ENCODE data around the gene TAAR8.

Gene TAAR8, protein sequence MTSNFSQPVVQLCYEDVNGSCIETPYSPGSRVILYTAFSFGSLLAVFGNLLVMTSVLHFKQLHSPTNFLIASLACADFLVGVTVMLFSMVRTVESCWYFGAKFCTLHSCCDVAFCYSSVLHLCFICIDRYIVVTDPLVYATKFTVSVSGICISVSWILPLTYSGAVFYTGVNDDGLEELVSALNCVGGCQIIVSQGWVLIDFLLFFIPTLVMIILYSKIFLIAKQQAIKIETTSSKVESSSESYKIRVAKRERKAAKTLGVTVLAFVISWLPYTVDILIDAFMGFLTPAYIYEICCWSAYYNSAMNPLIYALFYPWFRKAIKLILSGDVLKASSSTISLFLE

DNA sequence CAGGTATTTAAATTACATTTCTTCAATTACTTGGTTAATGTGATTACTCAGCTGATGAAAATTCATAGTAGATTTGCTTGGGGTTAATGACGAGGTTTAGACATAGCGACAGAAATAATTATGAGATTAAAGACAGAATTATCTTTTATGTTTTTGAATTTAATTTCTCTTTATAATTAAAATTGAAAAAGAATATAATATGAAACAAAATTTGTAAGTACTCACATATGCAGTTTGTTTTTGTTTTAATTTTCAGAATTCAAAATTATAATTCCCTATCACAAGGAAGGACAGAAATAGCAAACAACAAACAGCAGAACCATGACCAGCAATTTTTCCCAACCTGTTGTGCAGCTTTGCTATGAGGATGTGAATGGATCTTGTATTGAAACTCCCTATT lies at the start of gene TAAR8:
Gene TAAR8 (plus strand): TSS at position 301 of the 400 bp plus-strand sequence. CDS start 21 bp downstream, at position 322.
- TF ChIP-seq, protein P1, sequence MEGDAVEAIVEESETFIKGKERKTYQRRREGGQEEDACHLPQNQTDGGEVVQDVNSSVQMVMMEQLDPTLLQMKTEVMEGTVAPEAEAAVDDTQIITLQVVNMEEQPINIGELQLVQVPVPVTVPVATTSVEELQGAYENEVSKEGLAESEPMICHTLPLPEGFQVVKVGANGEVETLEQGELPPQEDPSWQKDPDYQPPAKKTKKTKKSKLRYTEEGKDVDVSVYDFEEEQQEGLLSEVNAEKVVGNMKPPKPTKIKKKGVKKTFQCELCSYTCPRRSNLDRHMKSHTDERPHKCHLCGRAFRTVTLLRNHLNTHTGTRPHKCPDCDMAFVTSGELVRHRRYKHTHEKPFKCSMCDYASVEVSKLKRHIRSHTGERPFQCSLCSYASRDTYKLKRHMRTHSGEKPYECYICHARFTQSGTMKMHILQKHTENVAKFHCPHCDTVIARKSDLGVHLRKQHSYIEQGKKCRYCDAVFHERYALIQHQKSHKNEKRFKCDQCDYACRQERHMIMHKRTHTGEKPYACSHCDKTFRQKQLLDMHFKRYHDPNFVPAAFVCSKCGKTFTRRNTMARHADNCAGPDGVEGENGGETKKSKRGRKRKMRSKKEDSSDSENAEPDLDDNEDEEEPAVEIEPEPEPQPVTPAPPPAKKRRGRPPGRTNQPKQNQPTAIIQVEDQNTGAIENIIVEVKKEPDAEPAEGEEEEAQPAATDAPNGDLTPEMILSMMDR (IDR thresholded peaks at IDR 0.05): no peak
- H3K4me3 Mint-ChIP-seq: no peak within 1 kb of the TSS
- H3K9me3 Mint-ChIP-seq: no peaks in the 10 kb centered on the region
- no peaks in the 10 kb centered on the region for H3K36me3 Mint-ChIP-seq (ENCODE audit: low read depth)
- no peak for DNase-seq
- peaks cover 6% of the 10 kb centered on the region for H3K27me3 Mint-ChIP-seq (ENCODE audit: low read depth, poor library complexity)
- no peak within 1 kb of the TSS for H3K27ac Mint-ChIP-seq
- no peaks in the 10 kb centered on the region for H3K4me1 Mint-ChIP-seq

DNA sequence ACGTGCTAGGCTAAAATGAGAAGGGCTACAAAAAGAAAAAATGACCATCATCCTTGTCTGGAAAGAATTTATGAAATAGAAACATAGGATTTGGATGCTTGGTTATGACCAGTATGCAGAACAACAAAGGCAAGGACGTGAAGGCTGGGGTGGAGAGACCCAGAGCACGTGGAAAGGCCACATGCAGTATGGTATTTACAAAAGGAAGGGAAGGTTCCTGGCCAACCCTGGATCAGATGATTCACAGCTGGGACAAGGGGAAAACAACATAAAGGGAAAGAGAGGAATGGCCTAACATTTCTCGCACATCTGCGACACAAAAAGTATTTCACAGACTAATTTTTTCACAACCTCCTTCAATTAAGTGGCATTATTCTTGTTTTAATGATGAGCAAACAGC lies 47.7 kb upstream of the TAAR8 start:
- Mint-ChIP-seq H3K4me1 (peaks cover 7% of the 10 kb centered on the region), H3K36me3 (ENCODE audit: low read depth) (peaks cover 58% of the 10 kb centered on the region), H3K27ac (no peak overlapping the region), H3K9me3 (no peaks in the 10 kb centered on the region), H3K4me3 (no peak overlapping the region), H3K27me3 (ENCODE audit: low read depth, poor library complexity) (no peaks in the 10 kb centered on the region)
- no peak for DNase-seq
- TF ChIP-seq, protein P1 (IDR thresholded peaks at IDR 0.05): no peak

DNA sequence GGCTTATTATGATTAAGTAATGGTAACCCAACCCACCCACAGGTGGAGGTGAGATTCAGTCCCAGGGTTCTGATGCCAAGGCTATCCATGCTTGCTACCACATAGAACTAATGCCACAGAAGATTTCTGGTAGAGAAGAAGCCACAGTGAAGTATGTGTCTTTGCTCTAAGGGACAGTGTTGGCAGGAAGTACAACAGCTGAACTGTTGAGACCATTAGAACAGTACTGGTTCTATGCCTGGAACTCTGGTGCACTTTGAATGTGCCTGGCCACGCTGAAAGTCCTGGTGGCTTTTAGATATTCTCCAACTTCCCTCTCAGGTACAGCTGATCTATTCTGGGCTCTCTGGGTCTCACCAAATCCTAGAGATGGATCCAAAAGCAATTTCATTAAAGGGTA lies 47.3 kb upstream of the TAAR8 start:
- H3K9me3 Mint-ChIP-seq: no peaks in the 10 kb centered on the region
- H3K27ac Mint-ChIP-seq: no peak overlapping the region
- DNase-seq: no peak
- peaks cover 7% of the 10 kb centered on the region for H3K4me1 Mint-ChIP-seq
- no peak overlapping the region for H3K4me3 Mint-ChIP-seq
- TF ChIP-seq, protein P1 (IDR thresholded peaks at IDR 0.05): no peak
- H3K36me3 Mint-ChIP-seq (ENCODE audit: low read depth): peaks cover 54% of the 10 kb centered on the region
- no peaks in the 10 kb centered on the region for H3K27me3 Mint-ChIP-seq (ENCODE audit: low read depth, poor library complexity)

DNA sequence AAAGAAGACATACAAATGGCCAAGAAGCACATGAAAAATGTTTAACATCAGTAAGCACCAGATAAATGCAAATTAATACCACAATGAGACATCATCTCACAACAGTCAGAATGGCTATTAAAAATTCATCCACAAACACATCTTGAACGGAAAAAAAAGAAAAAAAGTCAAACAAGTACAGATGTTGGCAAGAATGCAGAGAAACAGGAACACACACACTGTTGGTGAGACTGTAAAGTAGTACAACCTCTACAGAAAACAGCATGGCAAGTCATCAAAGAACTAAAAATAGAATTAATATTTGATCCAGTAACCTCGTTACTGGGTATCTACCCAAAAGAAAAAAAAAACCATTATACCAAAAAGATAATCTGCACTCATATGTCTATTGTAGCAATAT lies 46.0 kb upstream of the TAAR8 start:
- DNase-seq: no peak
- Mint-ChIP-seq H3K27ac (no peak overlapping the region), H3K36me3 (ENCODE audit: low read depth) (peaks cover 46% of the 10 kb centered on the region), H3K9me3 (no peaks in the 10 kb centered on the region), H3K4me3 (no peak overlapping the region), H3K27me3 (ENCODE audit: low read depth, poor library complexity) (no peaks in the 10 kb centered on the region), H3K4me1 (peaks cover 18% of the 10 kb centered on the region)
- TF ChIP-seq, protein P1 (IDR thresholded peaks at IDR 0.05): no peak

DNA sequence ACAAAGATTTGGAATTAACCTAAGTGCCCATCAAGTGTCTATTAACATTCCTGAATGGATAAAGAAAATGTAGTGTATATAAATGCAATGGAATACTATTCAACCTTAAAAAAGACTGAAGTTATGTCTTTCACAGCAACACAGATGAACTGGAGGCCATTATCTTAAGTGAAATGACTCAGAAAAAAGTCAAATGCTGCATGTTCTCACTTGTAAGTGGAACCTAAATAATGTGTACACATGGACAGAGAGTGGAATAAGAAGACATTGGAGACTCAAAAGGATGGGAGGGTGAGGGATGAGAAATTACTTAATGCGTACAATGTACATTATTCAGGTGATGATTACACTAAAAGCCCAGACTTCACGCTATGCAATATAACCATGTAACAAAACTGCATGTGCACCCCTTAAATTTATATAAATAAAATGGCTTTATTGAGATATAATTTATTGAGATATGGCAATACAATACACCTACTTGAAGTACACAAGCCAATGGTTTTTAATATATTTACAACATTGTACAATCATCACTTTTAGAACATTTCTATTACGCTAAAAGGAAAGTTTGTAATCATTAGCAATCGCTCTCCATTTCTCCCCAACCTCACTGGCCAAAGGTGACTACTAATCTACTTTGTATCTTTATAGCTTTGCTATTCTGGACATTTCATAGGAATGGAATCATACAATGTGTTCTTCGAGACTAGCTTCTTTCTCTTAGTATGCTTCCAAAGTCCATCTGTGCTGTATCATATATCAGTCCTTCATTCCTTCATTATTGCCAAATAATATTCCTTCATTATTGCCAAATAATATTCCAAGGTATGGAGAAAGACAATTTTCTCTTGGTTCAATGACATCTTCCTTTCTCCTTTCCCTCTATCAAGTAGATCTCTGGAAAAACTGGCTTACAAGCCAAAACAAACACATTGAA lies 45.3 kb upstream of the TAAR8 start:
- peaks cover 25% of the 10 kb centered on the region for H3K4me1 Mint-ChIP-seq
- H3K4me3 Mint-ChIP-seq: no peak overlapping the region
- TF ChIP-seq, protein P1 (IDR thresholded peaks at IDR 0.05): no peak
- no peaks in the 10 kb centered on the region for H3K9me3 Mint-ChIP-seq
- no peaks in the 10 kb centered on the region for H3K27me3 Mint-ChIP-seq (ENCODE audit: low read depth, poor library complexity)
- no peak overlapping the region for H3K27ac Mint-ChIP-seq
- peaks cover 40% of the 10 kb centered on the region for H3K36me3 Mint-ChIP-seq (ENCODE audit: low read depth)
- DNase-seq: no peak
